GM13977 (cell line): Measurements from ENCODE around the gene PREP.

Experiments used
- DNase-seq: peaks from one replicate; pipeline ENCODE4 v3.0.0; 2012; ENCODE audit warnings: low spot score
- in situ Hi-C: fragments of 300-500 bp; cut with MboI; formaldehyde crosslinking; loops from one replicate; pipeline ENCODE4 v1.12.0; 2022; ENCODE audit warnings: low sequenced_read_pairs, low pct_unique_long_range_greater_than_20kb, mixed read lengths, inconsistent platforms; ENCODE audit not compliant: unreplicated experiment
- TF ChIP-seq, protein P1 (sequence below): IDR thresholded peaks from 2 replicates; pipeline ENCODE4 v1.5.1; 2012; ENCODE audit warnings: mild to moderate bottlenecking, control low read depth; ENCODE audit not compliant: insufficient read depth; ENCODE audit errors: extremely low read depth, missing control alignments

The PREP gene

GRCh38 chr6:105372142-105372848 lies 30.6 kb downstream of the PREP start:
- in situ Hi-C loops = no loop called here
- no peak for DNase-seq

GRCh38 chr6:105370351-105370750 lies 32.5 kb downstream of the PREP start:
- TF ChIP-seq, protein P1, sequence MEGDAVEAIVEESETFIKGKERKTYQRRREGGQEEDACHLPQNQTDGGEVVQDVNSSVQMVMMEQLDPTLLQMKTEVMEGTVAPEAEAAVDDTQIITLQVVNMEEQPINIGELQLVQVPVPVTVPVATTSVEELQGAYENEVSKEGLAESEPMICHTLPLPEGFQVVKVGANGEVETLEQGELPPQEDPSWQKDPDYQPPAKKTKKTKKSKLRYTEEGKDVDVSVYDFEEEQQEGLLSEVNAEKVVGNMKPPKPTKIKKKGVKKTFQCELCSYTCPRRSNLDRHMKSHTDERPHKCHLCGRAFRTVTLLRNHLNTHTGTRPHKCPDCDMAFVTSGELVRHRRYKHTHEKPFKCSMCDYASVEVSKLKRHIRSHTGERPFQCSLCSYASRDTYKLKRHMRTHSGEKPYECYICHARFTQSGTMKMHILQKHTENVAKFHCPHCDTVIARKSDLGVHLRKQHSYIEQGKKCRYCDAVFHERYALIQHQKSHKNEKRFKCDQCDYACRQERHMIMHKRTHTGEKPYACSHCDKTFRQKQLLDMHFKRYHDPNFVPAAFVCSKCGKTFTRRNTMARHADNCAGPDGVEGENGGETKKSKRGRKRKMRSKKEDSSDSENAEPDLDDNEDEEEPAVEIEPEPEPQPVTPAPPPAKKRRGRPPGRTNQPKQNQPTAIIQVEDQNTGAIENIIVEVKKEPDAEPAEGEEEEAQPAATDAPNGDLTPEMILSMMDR = no peak
- in situ Hi-C loops = no loop called here
- no peak for DNase-seq

More at GRCh38 chr6:105372142-105372848, 30.6 kb downstream of the PREP start:
- TF ChIP-seq, protein P1 = no peak

GRCh38 chr6:105369145-105369544 lies 33.7 kb downstream of the PREP start:
- in situ Hi-C loops = no loop called here
- TF ChIP-seq, protein P1 = no peak
- DNase-seq = no peak

GRCh38 chr6:105364243-105364642 lies 38.6 kb downstream of the PREP start:
- TF ChIP-seq, protein P1 = no peak
- in situ Hi-C loops = no loop called here
- no peak for DNase-seq

DNA sequence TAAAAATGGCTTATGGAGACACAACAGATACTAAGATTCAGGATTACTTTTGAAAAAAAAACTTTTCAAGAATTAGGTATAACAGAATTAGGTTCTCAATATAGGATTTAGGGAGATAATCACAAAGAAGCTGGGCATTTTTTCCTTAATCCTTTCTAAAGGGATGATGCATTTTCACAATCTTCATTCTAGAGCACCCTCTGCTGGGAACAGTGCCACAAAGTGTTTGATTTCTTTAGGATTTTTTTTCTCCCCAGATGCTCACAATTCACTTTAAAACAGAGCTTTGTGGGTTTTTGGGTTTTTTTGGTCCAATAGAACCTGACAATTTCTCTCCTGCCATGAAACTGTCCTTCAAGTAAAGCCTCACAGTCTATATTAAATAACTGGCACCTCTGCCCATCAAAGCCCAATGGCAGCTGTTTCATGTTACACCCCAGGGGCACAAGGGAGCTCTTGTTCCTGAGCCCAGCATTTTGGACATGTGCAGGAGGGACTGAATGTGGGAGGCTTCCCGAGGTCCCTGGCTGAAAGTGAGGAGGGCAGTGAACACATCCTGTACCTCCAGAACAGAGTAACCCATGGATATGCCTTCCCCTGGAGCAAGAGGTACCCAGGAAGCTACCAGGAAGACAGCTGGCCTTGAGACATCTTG lies 39.7 kb downstream of the PREP start:
- TF ChIP-seq, protein P1 = peak; percentile 22
- in situ Hi-C loops = no loop called here
- DNase-seq = no peak

GRCh38 chr6:105359419-105360370 lies 43.2 kb downstream of the PREP start:
- in situ Hi-C loops = no loop called here
- no peak for DNase-seq
- TF ChIP-seq, protein P1 = no peak
